Upper lobe of left lung (tissue), 6 donors: ENCODE measurements around the gene SELENOS. TPM values are rescaled to one million over a fixed set of nuclear protein-coding genes. Genes with fewer than 3 reads are reported as not detected.
A peak's percentile ranks its signal among the peaks of the same experiment; 100 is the strongest.

Source experiments
- ATAC-seq, 2 donors: fragments of 200-7000 bp; cut with Tn5 transposase; one replicate each; pipeline ENCODE4 v1.9.1; 2022; ENCODE audit warnings: mild to moderate bottlenecking in 2 of 2, moderate library complexity in 2 of 2; ENCODE audit not compliant: low FRiP score in 2 of 2
- DNase-seq, 2 donors: peaks; one replicate each; pipeline ENCODE4 v3.0.0-alpha.2; 2019 to 2020
- H3K27ac ChIP-seq, 4 donors: fragments of 200-600 bp; sonication (generic); one replicate each; pipeline ENCODE4 v1.5.1; 2016 to 2019
- H3K27me3 ChIP-seq, 4 donors: fragments of 200-600 bp; sonication (generic); one replicate each; pipeline ENCODE4 v1.5.1; 2017 to 2019
- H3K36me3 ChIP-seq, 4 donors: fragments of 200-600 bp; sonication (generic); one replicate each; pipeline ENCODE4 v1.5.1; 2016 to 2019
- H3K4me1 ChIP-seq, 4 donors: fragments of 200-600 bp; sonication (generic); one replicate each; pipeline ENCODE4 v1.5.1; 2018 to 2019
- H3K4me3 ChIP-seq, 4 donors: fragments of 200-600 bp; sonication (generic); one replicate each; pipeline ENCODE4 v1.5.1; 2017 to 2019; ENCODE audit warnings: mild to moderate bottlenecking in 2 of 4, moderate library complexity in 1 of 4
- H3K9me3 ChIP-seq, 4 donors: fragments of 200-600 bp; sonication (generic); one replicate each; pipeline ENCODE4 v1.5.1; 2018 to 2019
- CTCF ChIP-seq, 6 experiments: fragments of 450-650 bp in 4 of 6; fragments of 200-600 bp in 2 of 6; sonication (generic) in 2 of 6; IDR thresholded peaks; one replicate each; pipeline ENCODE4 v1.5.1; 2016 to 2019; ENCODE audit warnings: antibody characterized with exemption in 6 of 6
- EP300 ChIP-seq, 4 donors: sonication (generic); formaldehyde crosslinking; IDR thresholded peaks; one replicate each; pipeline ENCODE4 v1.5.1; 2017; ENCODE audit warnings: antibody characterized with exemption in 4 of 4, control low read depth in 2 of 4
- POLR2A ChIP-seq, 4 donors: fragments of 450-650 bp; IDR thresholded peaks; one replicate each; pipeline ENCODE4 v1.5.1; 2016 to 2017; ENCODE audit warnings: antibody characterized with exemption in 4 of 4, mild to moderate bottlenecking in 2 of 4
- POLR2AphosphoS5 ChIP-seq, 2 donors: sonication (generic); formaldehyde crosslinking; IDR thresholded peaks; one replicate each; pipeline ENCODE4 v1.5.1; 2017; ENCODE audit warnings: antibody characterized with exemption in 2 of 2
- WGBS, 2 donors: methylation state at CpG; one replicate each; pipeline ENCODE4 v1.1.5; 2017 to 2018; 5-methylcytosine and 5-hydroxymethylcytosine counted together
- total RNA-seq, 6 donors: library from RNA; depleted of rRNA in 4 of 6; stranded (reverse); fragments of >200 nt in 4 of 6; gene quantifications; one replicate each; pipeline versions ENCODE4 v1.1.0 to v1.2.1, GENCODE V29; 2016 to 2021
- donor health status: DM: no; HTN: no; CAD: no; lungs with moderate emphysema.
- donor health status: DM: no; HTN: yes; CAD: no; lungs with severe emphysema.

SELENOS gene
- total RNA-seq, 6 donors from 2014 or later = 48.2 to 106 (median 78.2) TPM

- peaks cover 3 to 10% (median 6%) of the 10 kb centered on the region in 4 donors for H3K4me1 ChIP-seq
- no peak overlapping the region for H3K4me3 ChIP-seq
- H3K36me3 ChIP-seq = no peaks in the 10 kb centered on the region
- H3K27ac ChIP-seq = no peak overlapping the region
- no peaks in the 10 kb centered on the region for H3K9me3 ChIP-seq
- no peak for ATAC-seq
- DNase-seq = no peak
- TF ChIP-seq POLR2A (IDR thresholded peaks at IDR 0.05) = no peak
- peak in 1 of 6 experiments; percentile 7 for TF ChIP-seq CTCF (IDR thresholded peaks at IDR 0.05)
- TF ChIP-seq EP300 (IDR thresholded peaks at IDR 0.05) = no peak
- WGBS, 2 donors = 86 to 90% methylated on average over 6 of the region's 6 CpGs
- H3K27me3 ChIP-seq = no peaks in the 10 kb centered on the region
These were observed 20.5 kb downstream of the SELENOS start for GRCh38 chr15:101256757-101257156.

- H3K27me3 ChIP-seq = no peaks in the 10 kb centered on the region
- WGBS, 2 donors = 47 to 55% methylated on average over 8 of the region's 8 CpGs
- no peak for DNase-seq
- H3K36me3 ChIP-seq = no peaks in the 10 kb centered on the region
- TF ChIP-seq CTCF (IDR thresholded peaks at IDR 0.05) (no peak), EP300 (IDR thresholded peaks at IDR 0.05) (no peak), POLR2AphosphoS5 (IDR thresholded peaks at IDR 0.05) (no peak), POLR2A (IDR thresholded peaks at IDR 0.05) (no peak)
- peak in 1 of 2 donors; percentile 49 for ATAC-seq
- no peak overlapping the region for H3K4me3 ChIP-seq
- H3K9me3 ChIP-seq = no peaks in the 10 kb centered on the region
- no peak overlapping the region for H3K27ac ChIP-seq
- peaks cover 3 to 12% (median 7%) of the 10 kb centered on the region in 4 donors for H3K4me1 ChIP-seq
These were observed 21.6 kb downstream of the SELENOS start for GRCh38 chr15:101255615-101256241.

GRCh38 chr15:101255051-101255395, 22.3 kb downstream of the SELENOS start:
- Histone ChIP-seq H3K4me3 (no peak overlapping the region), H3K36me3 (no peaks in the 10 kb centered on the region), H3K27ac (no peak overlapping the region), H3K9me3 (no peaks in the 10 kb centered on the region), H3K4me1 (peaks cover 6 to 19% (median 14%) of the 10 kb centered on the region in 4 donors), H3K27me3 (no peaks in the 10 kb centered on the region)
- 54 to 65% methylated on average over 5 of the region's 5 CpGs for WGBS, 2 donors
- ATAC-seq (no peak), DNase-seq (no peak)
- TF ChIP-seq POLR2A (IDR thresholded peaks at IDR 0.05) (no peak), EP300 (IDR thresholded peaks at IDR 0.05) (no peak), CTCF (IDR thresholded peaks at IDR 0.05) (no peak), POLR2AphosphoS5 (IDR thresholded peaks at IDR 0.05) (no peak)

GRCh38 chr15:101254157-101255050, 22.9 kb downstream of the SELENOS start:
- WGBS, 2 donors = 85 to 88% methylated on average over 11 of the region's 11 CpGs
- no peaks in the 10 kb centered on the region for H3K36me3 ChIP-seq
- H3K9me3 ChIP-seq = no peaks in the 10 kb centered on the region
- H3K4me3 ChIP-seq = no peak overlapping the region
- TF ChIP-seq POLR2A (IDR thresholded peaks at IDR 0.05) (no peak), POLR2AphosphoS5 (IDR thresholded peaks at IDR 0.05) (no peak), EP300 (IDR thresholded peaks at IDR 0.05) (no peak), CTCF (IDR thresholded peaks at IDR 0.05) (no peak)
- no peaks in the 10 kb centered on the region for H3K27me3 ChIP-seq
- H3K27ac ChIP-seq = no peak overlapping the region
- ATAC-seq (no peak), DNase-seq (no peak)
- H3K4me1 ChIP-seq = peaks cover 12 to 25% (median 20%) of the 10 kb centered on the region in 4 donors
